Erythroblast (primary cell): Measurements from ENCODE around the gene CAVIN2.

ENCODE experiments used
- GATA1 ChIP-seq: IDR thresholded peaks from 2 replicates; pipeline ENCODE4 v1.6.1; 2011; ENCODE audit warnings: low read depth, mild to moderate bottlenecking, control low read depth, low read length, moderate library complexity
- POLR2A ChIP-seq: IDR thresholded peaks from 2 replicates; pipeline ENCODE4 v1.6.1; 2011; ENCODE audit warnings: mild to moderate bottlenecking, low read length

GRCh38 chr2:191862156-191862775, 15.4 kb upstream of the CAVIN2 start:
- TF ChIP-seq POLR2A = no peak
- no peak for TF ChIP-seq GATA1
